Astrocyte (in vitro differentiated cells and primary cell): ENCODE data around the gene UBE2QL1.

Source experiments
- EZH2 ChIP-seq: IDR thresholded peaks from 2 replicates; pipeline ENCODE4 v1.6.1; 2012; ENCODE audit warnings: mild to moderate bottlenecking, low read length, inconsistent platforms; ENCODE audit not compliant: insufficient read depth
- TF ChIP-seq, protein P1 (sequence below): IDR thresholded peaks from 2 replicates; pipeline ENCODE4 v1.5.1; 2011; ENCODE audit warnings: low read depth, mild to moderate bottlenecking, inconsistent platforms, low read length, moderate library complexity; ENCODE audit not compliant: insufficient read depth

DNA sequence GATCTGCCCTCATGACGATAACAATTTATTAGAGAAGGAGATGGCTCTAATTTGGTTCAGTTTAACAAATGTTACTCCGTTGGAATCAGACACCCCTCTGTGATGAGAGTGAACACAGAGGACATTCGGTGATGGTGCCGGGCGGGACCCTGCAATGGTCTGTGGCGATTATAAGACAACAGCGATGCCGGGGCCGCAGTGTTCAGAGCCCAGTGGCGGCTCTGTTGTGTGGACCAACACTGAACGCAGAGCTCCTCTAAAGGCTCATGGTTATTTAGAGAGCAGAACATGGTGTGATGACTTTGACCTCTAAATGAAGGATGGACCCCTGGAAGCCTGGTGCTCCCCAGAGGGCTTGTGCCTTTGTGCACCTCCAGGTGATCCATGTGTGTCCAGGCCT, 21.2 kb downstream of the UBE2QL1 start:
- TF ChIP-seq, protein P1, sequence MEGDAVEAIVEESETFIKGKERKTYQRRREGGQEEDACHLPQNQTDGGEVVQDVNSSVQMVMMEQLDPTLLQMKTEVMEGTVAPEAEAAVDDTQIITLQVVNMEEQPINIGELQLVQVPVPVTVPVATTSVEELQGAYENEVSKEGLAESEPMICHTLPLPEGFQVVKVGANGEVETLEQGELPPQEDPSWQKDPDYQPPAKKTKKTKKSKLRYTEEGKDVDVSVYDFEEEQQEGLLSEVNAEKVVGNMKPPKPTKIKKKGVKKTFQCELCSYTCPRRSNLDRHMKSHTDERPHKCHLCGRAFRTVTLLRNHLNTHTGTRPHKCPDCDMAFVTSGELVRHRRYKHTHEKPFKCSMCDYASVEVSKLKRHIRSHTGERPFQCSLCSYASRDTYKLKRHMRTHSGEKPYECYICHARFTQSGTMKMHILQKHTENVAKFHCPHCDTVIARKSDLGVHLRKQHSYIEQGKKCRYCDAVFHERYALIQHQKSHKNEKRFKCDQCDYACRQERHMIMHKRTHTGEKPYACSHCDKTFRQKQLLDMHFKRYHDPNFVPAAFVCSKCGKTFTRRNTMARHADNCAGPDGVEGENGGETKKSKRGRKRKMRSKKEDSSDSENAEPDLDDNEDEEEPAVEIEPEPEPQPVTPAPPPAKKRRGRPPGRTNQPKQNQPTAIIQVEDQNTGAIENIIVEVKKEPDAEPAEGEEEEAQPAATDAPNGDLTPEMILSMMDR: no peak
- TF ChIP-seq EZH2: no peak
